Heart left ventricle (tissue), 16 donors: ENCODE results near the gene LFNG. TPM values are rescaled to one million over a fixed set of nuclear protein-coding genes. Genes with fewer than 3 reads are reported as not detected.
A peak's percentile ranks its signal among the peaks of the same experiment; 100 is the strongest.

Experiments
- ATAC-seq, 4 donors: fragments of 200-7000 bp; cut with Tn5 transposase; one replicate each; pipeline ENCODE4 v1.9.1; 2020 to 2022; ENCODE audit warnings: moderate library complexity in 4 of 4, mild to moderate bottlenecking in 3 of 4, moderate number of reproducible peaks in 1 of 4
- DNase-seq, 5 donors: peaks; one replicate each; pipeline ENCODE4 v3.0.0-alpha.2; 2020
- H3K27ac ChIP-seq, 12 donors: fragments of 200-600 bp; sonication (generic) in 4 of 12; one replicate each; pipeline versions ENCODE4 v1.5.0 to v1.8.0; 2016 to 2022; ENCODE audit warnings: mild to moderate bottlenecking in 2 of 12
- H3K27me3 ChIP-seq, 9 donors: fragments of 200-600 bp; sonication (generic) in 2 of 9; one replicate each; pipeline versions ENCODE4 v1.5.1 to v1.8.0; 2016 to 2022; ENCODE audit warnings: mild to moderate bottlenecking in 3 of 9
- H3K36me3 ChIP-seq, 9 donors: fragments of 200-600 bp; sonication (generic) in 2 of 9; one replicate each; pipeline versions ENCODE4 v1.5.0 to v1.8.0; 2018 to 2022; ENCODE audit warnings: mild to moderate bottlenecking in 2 of 9
- H3K4me1 ChIP-seq, 12 donors: fragments of 200-600 bp; sonication (generic) in 4 of 12; one replicate each; pipeline versions ENCODE4 v1.5.0 to v1.8.0; 2016 to 2022; ENCODE audit warnings: mild to moderate bottlenecking in 3 of 12
- H3K4me3 ChIP-seq, 12 donors: fragments of 200-600 bp; sonication (generic) in 4 of 12; one replicate each; pipeline versions ENCODE4 v1.5.0 to v1.8.0; 2017 to 2022; ENCODE audit warnings: mild to moderate bottlenecking in 9 of 12, moderate library complexity in 4 of 12
- H3K9me3 ChIP-seq, 12 donors: fragments of 200-600 bp; sonication (generic) in 4 of 12; one replicate each; pipeline versions ENCODE4 v1.5.0 to v1.8.0; 2016 to 2022; ENCODE audit warnings: mild to moderate bottlenecking in 1 of 12
- POLR2A ChIP-seq, 2 donors: fragments of 450-650 bp; IDR thresholded peaks; one replicate each; pipeline ENCODE4 v1.6.1; 2017; ENCODE audit warnings: antibody characterized with exemption in 2 of 2, mild to moderate bottlenecking in 2 of 2, moderate library complexity in 2 of 2
- WGBS, 4 donors: extraction: QIAGEN DNeasy Blood & Tissue Kit in 2 of 4; methylation state at CpG; one replicate each; pipeline versions ENCODE4 v1.1.5 to v1.1.7; 2013 to 2018; 5-methylcytosine and 5-hydroxymethylcytosine counted together
- intact Hi-C, 10 donors: fragments of 100-400 bp; cut with DNase I; formaldehyde crosslinking; loops; one replicate each; pipeline versions ENCODE4 v1.11.1 to v1.14.2; 2022
- polyA plus RNA-seq, 2 donors: library from polyadenylated mRNA; stranded (reverse); fragments of 200-250 nt; gene quantifications; one replicate each; pipeline ENCODE4 v1.2.3, GENCODE V29; 2013
- total RNA-seq, 9 donors: library from RNA; depleted of rRNA in 2 of 9; stranded (reverse); fragments of >200 nt in 2 of 9; fragmentation: NEBNext Ultra II Directional in 3 of 9; extraction: Animal tissue kit (Norgen Biotek cat#: 25700) in 3 of 9; gene quantifications; one replicate each; pipeline versions ENCODE4 v1.1.0 to v1.2.4, GENCODE V29; 2016 to 2023
- TF ChIP-seq, protein P1 (sequence below), 12 donors: fragments of 200-600 bp; sonication (generic) in 4 of 12; IDR thresholded peaks; one replicate each; pipeline versions ENCODE4 v1.5.0 to v1.8.0; 2018 to 2022; ENCODE audit warnings: antibody characterized with exemption in 12 of 12, mild to moderate bottlenecking in 5 of 12
- donor health status: ischemic (EF 13 %, LVEDD 7.1; RV severe dilation, severe dysfunction).
- donor health status: healthy with polysubstance abuse.
- donor health status: DM: no; HTN: yes; CAD: no.
- donor health status: DM: no; HTN: no; CAD: no.
- donor health status: ischemic (EF 25% LVEDD 6.9; RV normal size, moderate dysfunction).
- donor health status: ischemic (EF 25% LVEDD 5.7; RV mildly dilated, moderate dysfunction).
- donor health status: healthy.
- donor health status: DM: yes; HTN: yes; CAD: no.
- donor health status: ischemic (EF 35%, LVEDD 5.7; RV mildly dilated, moderate dysfunction).
- donor health status: nonischemic (EF 11% LVEDD 7.7; RV severe dilation, severe dysfunction).
- donor health status: DM: yes; HTN: yes; CAD: no.
- donor health status: PGD.
- donor health status: ischemic (EF 29% LVEDD 5.4; RV normal size, mild dysfunction).
- donor health status: nonischemic (EF 23%, LVEDD 6.1; RV moderate dilation, normal function).

The LFNG gene
- total and polyA plus RNA-seq, 11 donors, result 3.1 to 22.8 (median 7.6) TPM

DNA sequence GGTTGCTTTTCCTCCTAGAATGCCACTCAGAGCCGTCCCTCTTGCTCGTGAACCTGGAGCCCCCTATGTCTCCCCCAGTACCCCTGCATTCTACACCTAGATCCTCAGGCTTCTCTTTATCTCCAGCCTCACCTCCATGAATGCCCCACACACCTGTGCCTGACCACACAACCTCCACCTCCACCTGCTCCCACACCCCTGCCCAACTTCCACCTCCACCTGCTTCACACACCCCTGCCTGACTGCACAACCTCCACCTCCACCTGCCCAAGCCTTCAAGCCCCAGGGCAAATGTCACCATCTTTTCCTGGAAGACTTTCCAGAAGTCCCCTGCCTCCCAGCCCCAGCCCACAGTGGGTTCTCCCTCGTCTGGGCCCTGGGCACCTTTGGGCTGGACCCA lies 6.9 kb upstream of the LFNG start:
- H3K9me3 ChIP-seq, result no peaks in the 10 kb centered on the region
- no peaks in the 10 kb centered on the region for H3K27me3 ChIP-seq
- ATAC-seq, result no peak
- no peak for DNase-seq
- TF ChIP-seq, protein P1, sequence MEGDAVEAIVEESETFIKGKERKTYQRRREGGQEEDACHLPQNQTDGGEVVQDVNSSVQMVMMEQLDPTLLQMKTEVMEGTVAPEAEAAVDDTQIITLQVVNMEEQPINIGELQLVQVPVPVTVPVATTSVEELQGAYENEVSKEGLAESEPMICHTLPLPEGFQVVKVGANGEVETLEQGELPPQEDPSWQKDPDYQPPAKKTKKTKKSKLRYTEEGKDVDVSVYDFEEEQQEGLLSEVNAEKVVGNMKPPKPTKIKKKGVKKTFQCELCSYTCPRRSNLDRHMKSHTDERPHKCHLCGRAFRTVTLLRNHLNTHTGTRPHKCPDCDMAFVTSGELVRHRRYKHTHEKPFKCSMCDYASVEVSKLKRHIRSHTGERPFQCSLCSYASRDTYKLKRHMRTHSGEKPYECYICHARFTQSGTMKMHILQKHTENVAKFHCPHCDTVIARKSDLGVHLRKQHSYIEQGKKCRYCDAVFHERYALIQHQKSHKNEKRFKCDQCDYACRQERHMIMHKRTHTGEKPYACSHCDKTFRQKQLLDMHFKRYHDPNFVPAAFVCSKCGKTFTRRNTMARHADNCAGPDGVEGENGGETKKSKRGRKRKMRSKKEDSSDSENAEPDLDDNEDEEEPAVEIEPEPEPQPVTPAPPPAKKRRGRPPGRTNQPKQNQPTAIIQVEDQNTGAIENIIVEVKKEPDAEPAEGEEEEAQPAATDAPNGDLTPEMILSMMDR (IDR thresholded peaks at IDR 0.05), result no peak
- TF ChIP-seq POLR2A (IDR thresholded peaks at IDR 0.05), result no peak
- 74 to 88% (median 75%) methylated on average over 3 of the region's 3 CpGs for WGBS, 4 donors
- H3K4me1 ChIP-seq, result peaks cover 8 to 58% (median 43%) of the 10 kb centered on the region in 12 donors
- no peak overlapping the region for H3K4me3 ChIP-seq
- H3K36me3 ChIP-seq, result no peaks in the 10 kb centered on the region
- intact Hi-C loops, result no loop called here
- peak overlapping the region in 2 of 12 donors; percentile 72 to 89 for H3K27ac ChIP-seq

DNA sequence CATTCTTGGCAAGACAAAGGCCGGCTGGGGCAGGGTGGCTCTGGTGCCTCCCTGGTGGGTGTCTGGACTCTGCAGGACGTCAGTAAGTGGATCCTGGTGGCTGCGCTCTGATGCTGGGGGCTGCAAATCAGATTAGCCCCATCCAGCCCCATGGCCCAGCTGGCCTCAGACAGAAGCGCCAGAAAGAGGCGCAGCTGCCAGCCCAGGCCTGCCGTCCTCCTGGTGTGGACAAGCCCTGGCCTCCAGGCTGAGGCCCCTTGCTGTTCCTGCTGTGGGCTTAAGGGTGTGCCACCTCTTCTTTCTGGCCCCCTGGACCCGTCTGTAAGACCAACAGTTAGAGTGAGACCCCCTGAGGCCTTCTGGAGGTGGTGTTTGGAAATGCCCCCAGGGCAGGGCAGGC lies 5.9 kb upstream of the LFNG start:
- Histone ChIP-seq H3K4me1 (peaks cover 3 to 56% (median 42%) of the 10 kb centered on the region in 12 donors), H3K36me3 (no peaks in the 10 kb centered on the region), H3K9me3 (no peaks in the 10 kb centered on the region), H3K27me3 (no peaks in the 10 kb centered on the region), H3K4me3 (no peak overlapping the region), H3K27ac (no peak overlapping the region)
- TF ChIP-seq POLR2A (IDR thresholded peaks at IDR 0.05), result no peak
- TF ChIP-seq, protein P1 (IDR thresholded peaks at IDR 0.05), result no peak
- no peak for DNase-seq
- intact Hi-C loops, result no loop called here
- WGBS, 4 donors, result 86 to 100% (median 90%) methylated on average over 6 to 7 of the region's 7 CpGs; no CpG with 5 or more reads in 1 of the 4 donors
- no peak for ATAC-seq

DNA sequence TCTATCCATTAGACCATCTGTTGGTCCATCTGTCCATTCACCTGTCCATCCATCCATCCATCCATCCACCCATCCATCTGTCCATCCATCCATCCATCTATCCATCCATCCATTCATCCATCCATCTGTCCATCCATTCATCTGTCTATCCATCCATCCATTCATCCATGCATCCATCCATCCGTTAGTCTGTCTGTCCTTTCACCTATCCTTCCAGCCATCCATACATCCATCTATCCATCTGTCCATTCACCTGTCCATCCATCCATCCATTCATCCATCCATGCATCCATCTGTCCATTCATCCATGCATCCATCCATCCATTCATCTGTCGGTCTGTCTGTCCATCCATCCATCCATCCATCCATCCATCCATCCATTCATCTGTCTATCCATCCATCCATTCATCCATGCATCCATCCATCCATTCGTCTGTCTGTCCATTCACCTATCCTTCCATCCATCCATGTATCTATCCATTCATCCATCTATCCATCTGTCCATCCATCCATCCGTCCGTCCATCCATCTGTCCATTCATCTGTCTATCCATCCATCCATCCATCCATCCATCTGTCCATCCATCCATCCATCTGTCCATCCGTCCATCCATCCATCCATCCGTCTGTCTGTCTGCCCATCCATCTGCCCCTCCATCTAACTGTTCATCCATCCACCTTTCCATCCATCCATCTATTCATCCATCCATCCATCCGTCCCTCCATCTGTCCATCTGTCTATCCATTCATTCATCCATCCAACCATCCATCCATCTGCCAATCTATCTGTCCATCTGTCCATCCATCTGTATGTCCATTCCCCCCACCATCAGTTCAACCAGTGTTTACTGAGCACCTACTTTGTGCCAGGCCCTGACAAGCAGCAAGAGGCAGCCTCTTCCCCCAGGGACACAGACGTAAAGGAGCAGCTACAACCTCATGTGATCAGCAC lies 4.8 kb upstream of the LFNG start:
- Histone ChIP-seq H3K4me3 (no peak overlapping the region), H3K27me3 (no peaks in the 10 kb centered on the region), H3K27ac (no peak overlapping the region), H3K4me1 (peaks cover 8 to 51% (median 40%) of the 10 kb centered on the region in 12 donors), H3K9me3 (no peaks in the 10 kb centered on the region), H3K36me3 (no peaks in the 10 kb centered on the region)
- intact Hi-C loops, result loop anchor here in 2 of 10 donors (5.0 kb wide), 2 partner anchors 32 to 38 kb away; no protein-coding TSS in a partner anchor
- TF ChIP-seq, protein P1 (IDR thresholded peaks at IDR 0.05), result no peak
- TF ChIP-seq POLR2A (IDR thresholded peaks at IDR 0.05), result no peak
- ATAC-seq (no peak), DNase-seq (no peak)
- 80 to 96% (median 82%) methylated on average over 9 of the region's 9 CpGs for WGBS, 4 donors

DNA sequence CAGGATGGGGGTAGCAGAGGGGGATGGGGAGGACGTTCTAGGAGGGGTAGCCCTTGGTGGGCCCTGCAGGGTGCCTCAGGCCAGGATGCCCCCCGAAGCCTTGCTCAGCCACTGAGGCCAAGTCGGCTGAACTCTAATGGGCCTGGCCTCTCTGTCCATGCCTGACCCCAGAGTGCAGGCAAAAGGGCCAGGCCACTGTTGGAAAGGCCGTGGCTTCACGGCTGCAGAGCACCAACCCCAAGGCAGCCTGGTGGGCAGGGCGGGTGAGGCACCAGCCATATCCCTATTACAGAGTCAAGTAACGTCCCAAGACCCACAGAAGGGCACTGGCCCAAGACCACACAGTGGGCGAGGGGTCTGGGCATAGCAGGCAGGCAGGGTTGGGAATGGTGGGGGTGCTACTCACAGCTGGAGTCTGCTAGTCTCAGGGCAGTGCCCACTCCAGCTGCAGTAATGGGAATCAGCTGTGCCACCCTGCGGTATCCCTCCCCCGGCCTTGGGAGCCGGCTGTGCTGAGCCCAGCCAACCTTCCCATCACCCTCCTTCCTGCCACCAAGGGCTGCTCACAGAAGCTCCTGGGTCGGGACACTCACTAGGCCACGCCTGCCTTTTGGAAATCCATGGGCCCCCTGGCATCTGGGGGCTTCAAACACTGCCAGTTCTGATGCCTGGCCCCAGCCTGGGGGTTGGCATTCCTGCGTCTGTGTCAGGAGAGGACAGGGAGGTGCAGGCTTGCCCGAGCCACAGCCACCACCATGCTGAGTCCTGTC lies 4.0 kb upstream of the LFNG start:
- H3K4me1 ChIP-seq, result peaks cover 8 to 48% (median 36%) of the 10 kb centered on the region in 12 donors
- ATAC-seq (no peak), DNase-seq (no peak)
- 93 to 94% (median 94%) methylated on average over 9 to 15 of the region's 15 CpGs for WGBS, 4 donors
- no peaks in the 10 kb centered on the region for H3K36me3 ChIP-seq
- intact Hi-C loops, result loop anchor here in 2 of 10 donors (5.0 kb wide), 2 partner anchors 33 to 37 kb away; no protein-coding TSS in a partner anchor
- no peak overlapping the region for H3K27ac ChIP-seq
- H3K9me3 ChIP-seq, result no peaks in the 10 kb centered on the region
- H3K4me3 ChIP-seq, result no peak overlapping the region
- peaks cover 0 to 3% (median 0%) of the 10 kb centered on the region in 9 donors for H3K27me3 ChIP-seq
- TF ChIP-seq POLR2A (IDR thresholded peaks at IDR 0.05), result no peak
- TF ChIP-seq, protein P1 (IDR thresholded peaks at IDR 0.05), result no peak
